CD8-positive, alpha-beta memory T cell (primary cell): ENCODE data around the gene IGFBP5. TPM values are rescaled to one million over a fixed set of nuclear protein-coding genes. Genes with fewer than 3 reads are reported as not detected.

Source experiments
- CTCF ChIA-PET: fragments of 350-600 bp; sonication (Branson Sonifier 250); formaldehyde crosslinking; loops from one replicate; lab custom pipeline; 2021; ENCODE audit warnings: antibody characterized with exemption; lab: Charles Lee
- POLR2A ChIA-PET: fragments of 350-600 bp; sonication (Branson Sonifier 250); formaldehyde crosslinking; loops from one replicate; lab custom pipeline; 2021; ENCODE audit warnings: antibody characterized with exemption; lab: Charles Lee
- DNase-seq, 5 donors: peaks; one replicate each; pipeline versions ENCODE4 v3.0.0 to v3.0.0-alpha.2; 2020 to 2022; ENCODE audit warnings: mixed read lengths in 1 of 5
- H3K27ac ChIP-seq: one replicate; pipeline ENCODE4 v1.7.0; 2013; ENCODE audit warnings: low read depth, mild to moderate bottlenecking, low read length, moderate library complexity
- H3K27me3 ChIP-seq: 2 replicates; pipeline ENCODE4 v1.7.0; 2013; ENCODE audit warnings: low read length, mild to moderate bottlenecking; ENCODE audit not compliant: insufficient read depth, poor library complexity, severe bottlenecking
- H3K36me3 ChIP-seq: 2 replicates; pipeline ENCODE4 v1.7.0; 2013; ENCODE audit warnings: mild to moderate bottlenecking, low read length, moderate library complexity; ENCODE audit not compliant: insufficient read depth
- H3K4me1 ChIP-seq: 2 replicates; pipeline ENCODE4 v1.7.0; 2013; ENCODE audit warnings: mild to moderate bottlenecking, low read length, moderate library complexity; ENCODE audit not compliant: insufficient read depth
- H3K4me3 ChIP-seq: 2 replicates; pipeline ENCODE4 v1.7.0; 2013; ENCODE audit warnings: mild to moderate bottlenecking, low read length
- H3K9me3 ChIP-seq: 2 replicates; pipeline ENCODE4 v1.7.0; 2013; ENCODE audit warnings: mild to moderate bottlenecking, low read length
- H3K27ac Mint-ChIP-seq, 8 donors: one replicate each; pipeline ENCODE4 v1.8.0; 2020 to 2021; ENCODE audit warnings: mixed read lengths in 8 of 8, mild to moderate bottlenecking in 6 of 8, inconsistent platforms in 3 of 8, moderate library complexity in 3 of 8
- H3K27me3 Mint-ChIP-seq, 2 donors: one replicate each; pipeline ENCODE4 v1.8.0; 2020 to 2021; ENCODE audit warnings: mixed read lengths in 2 of 2, mild to moderate bottlenecking in 1 of 2, moderate library complexity in 1 of 2
- H3K36me3 Mint-ChIP-seq, 3 donors: one replicate each; pipeline ENCODE4 v1.8.0; 2020 to 2021; ENCODE audit warnings: mixed read lengths in 3 of 3, inconsistent platforms in 1 of 3, mild to moderate bottlenecking in 1 of 3
- H3K4me1 Mint-ChIP-seq, 3 donors: one replicate each; pipeline ENCODE4 v1.8.0; 2020 to 2021; ENCODE audit warnings: mixed read lengths in 3 of 3, inconsistent platforms in 1 of 3, mild to moderate bottlenecking in 1 of 3
- H3K4me3 Mint-ChIP-seq, 7 donors: one replicate each; pipeline ENCODE4 v1.8.0; 2020 to 2021; ENCODE audit warnings: mixed read lengths in 7 of 7, mild to moderate bottlenecking in 6 of 7, moderate library complexity in 4 of 7, inconsistent platforms in 2 of 7
- H3K9me3 Mint-ChIP-seq, 5 donors: one replicate each; pipeline ENCODE4 v1.8.0; 2020 to 2022; ENCODE audit warnings: mixed read lengths in 5 of 5, mild to moderate bottlenecking in 3 of 5, moderate library complexity in 2 of 5, inconsistent platforms in 1 of 5
- polyA plus RNA-seq: library from polyadenylated mRNA; unstranded; fragments of 300-500 nt; fragmentation: Illumina TruSeq; gene quantifications from one replicate; pipeline ENCODE4 v1.2.3, GENCODE V29; 2021
- total RNA-seq, 2 experiments: library from RNA; stranded (reverse); gene quantifications; one replicate each; pipeline ENCODE4 v1.2.3, GENCODE V29; 2021

IGFBP5 gene
- total and polyA plus RNA-seq, 3 experiments from 2014 or later, result not detected

DNA sequence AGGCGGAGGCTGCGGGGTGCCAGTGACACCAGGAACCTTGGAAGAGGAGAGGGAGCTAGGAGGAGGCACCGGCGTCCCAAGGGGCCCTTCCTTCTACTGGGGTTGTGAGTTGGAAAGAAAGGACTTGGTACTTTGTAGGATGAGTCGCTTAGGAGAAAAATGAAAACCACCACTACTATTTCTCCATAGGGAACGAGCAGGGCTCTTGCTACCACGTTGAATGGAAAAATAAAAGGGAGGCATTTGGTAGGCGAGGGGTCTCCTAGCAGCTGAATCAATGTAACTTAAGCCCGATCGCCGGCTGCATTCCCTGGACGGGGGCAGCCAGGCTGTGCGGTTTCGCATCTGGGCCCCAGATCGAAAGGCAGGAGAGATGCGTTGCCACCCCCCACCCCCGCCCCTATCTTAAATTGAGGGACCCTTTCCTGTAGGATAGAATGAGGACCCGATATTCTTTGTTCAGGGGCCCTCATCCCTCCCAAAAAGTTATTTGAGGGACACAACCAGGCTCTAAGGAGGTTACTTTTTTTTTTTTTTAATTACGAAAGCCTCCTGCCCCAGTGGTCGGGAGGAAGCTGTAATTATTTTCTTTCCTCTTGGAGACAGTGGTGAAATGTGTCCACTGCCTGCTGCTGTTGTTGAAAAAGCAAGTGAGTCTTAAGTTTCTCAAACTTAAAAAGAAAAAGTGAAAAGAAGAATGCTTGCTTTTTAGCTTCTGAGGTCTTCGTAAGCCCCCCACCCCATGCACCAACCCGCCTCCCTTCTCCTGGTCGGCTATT, 60.8 kb downstream of the IGFBP5 start:
- Histone ChIP-seq H3K4me1 (no peaks in the 10 kb centered on the region), H3K4me3 (no peak overlapping the region), H3K27ac (no peak overlapping the region), H3K27me3 (peaks cover 26% of the 10 kb centered on the region), H3K36me3 (no peaks in the 10 kb centered on the region), H3K9me3 (no peaks in the 10 kb centered on the region)
- Mint-ChIP-seq H3K27ac (peak overlapping the region in 2 of 8 donors; percentile 15 to 65), H3K4me3 (peak overlapping the region; percentile 26 to 78 (median 69)), H3K36me3 (no peaks in the 10 kb centered on the region), H3K27me3 (peaks cover 39 to 70% of the 10 kb centered on the region in 2 donors), H3K9me3 (peaks cover 0 to 2% (median 0%) of the 10 kb centered on the region in 5 donors), H3K4me1 (peaks cover 19 to 25% (median 23%) of the 10 kb centered on the region in 3 donors)
- POLR2A ChIA-PET, result no interaction called here
- CTCF ChIA-PET, result no interaction called here
- DNase-seq, result no peak

DNA sequence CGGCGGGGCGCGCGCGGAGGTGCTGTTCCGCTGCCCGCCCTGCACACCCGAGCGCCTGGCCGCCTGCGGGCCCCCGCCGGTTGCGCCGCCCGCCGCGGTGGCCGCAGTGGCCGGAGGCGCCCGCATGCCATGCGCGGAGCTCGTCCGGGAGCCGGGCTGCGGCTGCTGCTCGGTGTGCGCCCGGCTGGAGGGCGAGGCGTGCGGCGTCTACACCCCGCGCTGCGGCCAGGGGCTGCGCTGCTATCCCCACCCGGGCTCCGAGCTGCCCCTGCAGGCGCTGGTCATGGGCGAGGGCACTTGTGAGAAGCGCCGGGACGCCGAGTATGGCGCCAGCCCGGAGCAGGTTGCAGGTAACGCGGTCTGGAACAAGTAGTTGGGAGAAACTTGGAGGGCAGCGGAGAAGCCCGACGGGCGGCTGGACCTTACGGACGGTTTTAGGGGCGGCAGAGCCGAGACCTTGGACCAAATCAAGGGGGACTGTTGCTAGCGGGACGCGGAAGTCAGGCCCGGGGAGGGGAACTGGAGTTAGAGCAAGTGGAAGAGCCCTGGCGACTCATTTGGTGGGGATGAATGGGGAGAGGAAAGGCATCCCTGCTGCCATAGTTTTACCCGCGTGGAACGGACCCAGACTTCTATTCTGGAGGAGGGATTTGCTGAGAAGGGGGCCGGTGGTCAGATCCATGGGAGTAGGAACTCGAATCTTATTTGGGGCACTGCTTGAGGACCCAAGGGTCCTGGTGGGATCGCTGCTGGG, 61.6 kb downstream of the IGFBP5 start:
- Mint-ChIP-seq H3K9me3 (peaks cover 0 to 2% (median 0%) of the 10 kb centered on the region in 5 donors), H3K27me3 (peaks cover 39 to 72% of the 10 kb centered on the region in 2 donors), H3K36me3 (no peaks in the 10 kb centered on the region), H3K27ac (peak overlapping the region in 1 of 8 donors; percentile 15), H3K4me3 (peak overlapping the region; percentile 26 to 78 (median 69)), H3K4me1 (peaks cover 19 to 25% (median 23%) of the 10 kb centered on the region in 3 donors)
- Histone ChIP-seq H3K9me3 (no peaks in the 10 kb centered on the region), H3K4me1 (no peaks in the 10 kb centered on the region), H3K36me3 (no peaks in the 10 kb centered on the region), H3K27me3 (peaks cover 26% of the 10 kb centered on the region), H3K27ac (no peak overlapping the region), H3K4me3 (no peak overlapping the region)
- ChIA-PET POLR2A (no interaction called here), CTCF (no interaction called here)
- no peak for DNase-seq

DNA sequence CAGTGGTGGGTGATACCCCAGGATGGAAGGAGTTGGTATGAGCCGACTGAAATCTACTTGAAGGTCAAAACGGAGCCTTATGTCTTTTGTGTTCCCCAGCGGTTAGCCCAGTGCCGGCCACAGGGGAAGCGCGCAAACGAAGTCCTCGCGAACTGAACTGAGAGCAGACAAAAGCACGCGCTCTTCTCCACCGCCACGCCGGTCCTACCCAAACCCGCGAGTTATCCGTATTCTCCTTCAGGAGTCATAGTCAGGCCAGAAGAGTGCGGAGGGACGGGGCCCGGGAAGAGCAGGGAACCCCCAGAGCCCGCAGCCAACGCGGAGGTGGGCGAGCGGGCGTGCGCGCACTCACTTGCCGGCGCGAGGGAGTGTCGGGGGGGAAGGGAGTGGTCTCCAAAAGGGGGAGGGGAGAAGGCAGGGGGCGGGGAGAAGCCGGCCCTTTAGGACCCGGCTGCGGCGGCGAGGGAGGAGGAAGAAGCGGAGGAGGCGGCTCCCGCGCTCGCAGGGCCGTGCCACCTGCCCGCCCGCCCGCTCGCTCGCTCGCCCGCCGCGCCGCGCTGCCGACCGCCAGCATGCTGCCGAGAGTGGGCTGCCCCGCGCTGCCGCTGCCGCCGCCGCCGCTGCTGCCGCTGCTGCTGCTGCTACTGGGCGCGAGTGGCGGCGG, 62.3 kb downstream of the IGFBP5 start, which contains the start of gene IGFBP2:
Gene IGFBP2 (plus strand): TSS at position 469 of the 664 bp plus-strand sequence. CDS start 104 bp downstream, at position 573.
- H3K9me3 ChIP-seq, result no peaks in the 10 kb centered on the region
- no peaks in the 10 kb centered on the region for H3K4me1 ChIP-seq
- peak within 1 kb of the TSS in 2 of 8 donors; percentile 15 to 33 for H3K27ac Mint-ChIP-seq
- no peaks in the 10 kb centered on the region for H3K36me3 ChIP-seq
- H3K27me3 ChIP-seq, result peaks cover 26% of the 10 kb centered on the region
- no peaks in the 10 kb centered on the region for H3K36me3 Mint-ChIP-seq
- H3K4me3 Mint-ChIP-seq, result peak within 1 kb of the TSS; percentile 39 to 90 (median 78)
- peaks cover 19 to 25% (median 23%) of the 10 kb centered on the region in 3 donors for H3K4me1 Mint-ChIP-seq
- H3K27me3 Mint-ChIP-seq, result peaks cover 39 to 72% of the 10 kb centered on the region in 2 donors
- ChIA-PET POLR2A (no interaction called here), CTCF (no interaction called here)
- peaks cover 0 to 2% (median 0%) of the 10 kb centered on the region in 5 donors for H3K9me3 Mint-ChIP-seq
- H3K4me3 ChIP-seq, result no peak within 1 kb of the TSS
- H3K27ac ChIP-seq, result no peak within 1 kb of the TSS
- DNase-seq, result peak in 1 of 5 donors; percentile 8

DNA sequence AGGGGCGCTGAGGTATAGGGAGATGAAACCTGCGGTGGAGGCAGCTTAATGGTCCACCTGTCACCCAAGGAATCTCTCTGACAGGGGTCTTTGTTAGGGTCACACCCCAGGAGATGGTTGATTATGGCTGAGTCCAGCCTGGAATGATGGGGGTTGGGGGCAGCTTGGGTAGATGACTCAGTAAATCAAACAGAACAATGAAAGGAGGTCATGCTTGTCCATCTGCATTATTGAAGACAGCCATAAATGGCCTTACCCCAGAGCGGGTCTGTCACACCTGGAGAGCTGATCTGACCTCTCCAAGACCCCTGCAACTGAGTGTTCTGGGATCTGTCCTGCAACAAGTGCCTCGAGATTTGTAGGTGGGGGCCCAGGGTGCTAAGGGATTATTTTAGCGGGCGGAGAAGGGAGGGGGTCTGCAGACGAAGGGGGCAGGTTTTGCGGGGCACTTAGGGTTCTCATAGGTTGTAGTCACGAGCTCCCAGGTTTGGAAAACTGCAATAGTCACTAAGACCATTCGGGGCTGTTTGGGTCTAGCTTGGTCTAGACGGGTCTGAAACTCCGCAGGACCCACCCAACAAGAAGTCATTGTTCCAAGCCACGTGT, 62.9 kb downstream of the IGFBP5 start:
- Histone ChIP-seq H3K36me3 (no peaks in the 10 kb centered on the region), H3K27ac (no peak overlapping the region), H3K4me3 (no peak overlapping the region), H3K27me3 (peaks cover 26% of the 10 kb centered on the region), H3K4me1 (no peaks in the 10 kb centered on the region), H3K9me3 (no peaks in the 10 kb centered on the region)
- H3K27ac Mint-ChIP-seq, result no peak overlapping the region
- peak overlapping the region; percentile 39 to 90 (median 76) for H3K4me3 Mint-ChIP-seq
- H3K36me3 Mint-ChIP-seq, result no peaks in the 10 kb centered on the region
- POLR2A ChIA-PET, result no interaction called here
- peaks cover 0 to 2% (median 0%) of the 10 kb centered on the region in 5 donors for H3K9me3 Mint-ChIP-seq
- peaks cover 19 to 25% (median 23%) of the 10 kb centered on the region in 3 donors for H3K4me1 Mint-ChIP-seq
- peaks cover 35 to 69% of the 10 kb centered on the region in 2 donors for H3K27me3 Mint-ChIP-seq
- CTCF ChIA-PET, result no interaction called here
- DNase-seq, result no peak

DNA sequence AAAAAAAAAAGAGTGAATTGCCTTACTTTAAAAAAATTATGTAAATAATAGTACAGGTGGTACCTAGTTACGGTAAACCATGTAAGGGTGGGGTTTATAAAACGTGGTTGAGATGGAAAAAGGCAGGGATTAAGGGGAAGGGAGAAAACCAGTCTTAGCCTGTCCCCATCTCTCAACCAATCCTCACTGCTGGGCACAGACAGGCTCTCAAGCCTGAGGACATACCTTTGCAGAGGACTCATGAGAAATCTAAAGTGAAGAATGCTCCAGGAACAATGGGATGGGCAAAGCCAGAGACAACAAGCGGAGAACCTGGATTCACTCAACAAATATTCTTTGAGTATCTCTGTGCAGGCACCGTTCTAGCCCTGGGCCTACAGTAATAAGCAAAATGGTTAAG, 65.6 kb downstream of the IGFBP5 start:
- H3K4me3 Mint-ChIP-seq, result no peak overlapping the region
- Histone ChIP-seq H3K27me3 (peaks cover 13% of the 10 kb centered on the region), H3K36me3 (no peaks in the 10 kb centered on the region), H3K4me1 (no peaks in the 10 kb centered on the region), H3K4me3 (no peak overlapping the region), H3K27ac (no peak overlapping the region), H3K9me3 (no peaks in the 10 kb centered on the region)
- peaks cover 19 to 46% of the 10 kb centered on the region in 2 donors for H3K27me3 Mint-ChIP-seq
- ChIA-PET POLR2A (no interaction called here), CTCF (no interaction called here)
- peaks cover 0 to 2% (median 0%) of the 10 kb centered on the region in 5 donors for H3K9me3 Mint-ChIP-seq
- H3K4me1 Mint-ChIP-seq, result peaks cover 10 to 17% (median 14%) of the 10 kb centered on the region in 3 donors
- DNase-seq, result no peak
- no peaks in the 10 kb centered on the region for H3K36me3 Mint-ChIP-seq
- no peak overlapping the region for H3K27ac Mint-ChIP-seq

DNA sequence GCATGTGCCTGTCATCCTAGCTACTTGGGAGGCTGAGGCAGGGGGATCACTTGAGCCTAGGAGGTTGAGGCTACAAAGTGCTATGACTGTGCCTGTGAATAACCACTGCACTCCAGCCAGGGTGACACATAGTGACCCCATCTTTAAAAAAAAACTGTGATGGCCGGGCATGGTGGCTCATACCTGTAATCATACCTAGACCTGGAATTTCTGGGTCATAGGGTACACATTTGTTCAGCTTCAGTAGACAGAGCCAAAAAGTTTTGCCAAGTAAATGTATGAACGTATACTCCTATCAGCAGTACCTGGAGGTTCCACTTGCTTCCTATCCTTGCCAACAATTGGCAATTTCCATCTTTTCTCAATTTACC, 68.5 kb downstream of the IGFBP5 start:
- no peaks in the 10 kb centered on the region for H3K9me3 Mint-ChIP-seq
- Histone ChIP-seq H3K4me3 (no peak overlapping the region), H3K36me3 (no peaks in the 10 kb centered on the region), H3K27ac (no peak overlapping the region), H3K4me1 (no peaks in the 10 kb centered on the region), H3K27me3 (no peaks in the 10 kb centered on the region), H3K9me3 (no peaks in the 10 kb centered on the region)
- H3K4me1 Mint-ChIP-seq, result no peaks in the 10 kb centered on the region
- DNase-seq, result no peak
- H3K27ac Mint-ChIP-seq, result no peak overlapping the region
- ChIA-PET POLR2A (no interaction called here), CTCF (no interaction called here)
- H3K36me3 Mint-ChIP-seq, result no peaks in the 10 kb centered on the region
- H3K27me3 Mint-ChIP-seq, result peaks cover 3 to 29% of the 10 kb centered on the region in 2 donors
- H3K4me3 Mint-ChIP-seq, result no peak overlapping the region

DNA sequence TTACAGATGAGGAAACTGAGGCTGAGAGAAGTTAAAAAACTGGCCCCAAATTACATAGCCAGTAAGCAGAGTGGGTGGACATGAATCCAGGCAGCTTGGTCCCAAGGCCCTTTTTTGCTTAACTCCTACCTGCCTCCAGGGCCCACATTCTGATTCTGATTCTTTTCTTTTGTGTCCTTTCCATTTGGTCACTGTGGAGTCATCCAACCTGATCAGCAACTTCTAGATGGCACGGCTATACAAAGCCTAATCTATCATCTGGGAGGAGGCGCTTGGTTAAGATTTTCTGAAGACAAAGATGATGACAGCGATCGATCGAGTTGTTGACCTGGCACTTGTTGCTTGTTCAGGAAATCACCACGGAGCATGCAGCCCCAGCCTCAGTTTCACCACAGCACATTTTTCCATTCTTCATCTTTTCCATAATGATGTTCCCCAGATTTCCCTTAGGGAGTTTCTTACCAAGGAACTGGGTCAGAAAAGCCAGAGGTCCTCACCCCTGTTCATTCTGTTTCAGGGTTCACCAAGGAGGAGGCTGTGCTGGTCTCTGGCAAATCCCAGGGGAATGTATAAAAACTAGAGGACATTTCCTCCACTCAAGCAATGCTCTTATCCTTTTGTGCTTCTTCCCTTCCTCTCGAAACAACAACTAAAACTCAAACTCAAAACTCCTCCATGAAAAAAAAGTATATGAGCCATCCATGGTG, 69.0 kb downstream of the IGFBP5 start:
- POLR2A ChIA-PET, result no interaction called here
- Histone ChIP-seq H3K4me1 (no peaks in the 10 kb centered on the region), H3K36me3 (no peaks in the 10 kb centered on the region), H3K4me3 (no peak overlapping the region), H3K27me3 (no peaks in the 10 kb centered on the region), H3K9me3 (no peaks in the 10 kb centered on the region), H3K27ac (no peak overlapping the region)
- Mint-ChIP-seq H3K27me3 (peaks cover 2 to 24% of the 10 kb centered on the region in 2 donors), H3K4me3 (no peak overlapping the region), H3K36me3 (no peaks in the 10 kb centered on the region), H3K4me1 (no peaks in the 10 kb centered on the region), H3K9me3 (no peaks in the 10 kb centered on the region), H3K27ac (no peak overlapping the region)
- CTCF ChIA-PET, result no interaction called here
- no peak for DNase-seq
